ENCODE measurements around the gene GVQW3.

GRCh38 chr11:76424379-76424778 lies 43.3 kb downstream of the GVQW3 start:
- TF ChIP-seq CTCF (IDR thresholded peaks at IDR 0.05), result no peak
- TF ChIP-seq EZH2 (IDR thresholded peaks at IDR 0.05; ENCODE audit: borderline replicate concordance, insufficient read depth, low read depth, low read length, poor library complexity, severe bottlenecking), result no peak

Data from B cell (primary cell).